Stimulated activated CD4-positive, alpha-beta T cell treated with anti-CD3 and anti-CD28 coated beads, TNF-alpha, amount 100 ng/mL, for 1 hour (primary cell): ENCODE data around the gene IL31RA.

Experiments used
- DNase-seq, 3 donors: peaks; one replicate each; pipeline ENCODE4 v3.0.0-alpha.2; 2020; ENCODE audit warnings: low read depth in 3 of 3, low spot score in 1 of 3

The IL31RA gene

GRCh38 chr5:55900776-55901175, 49.6 kb downstream of the IL31RA start:
- no peak for DNase-seq

GRCh38 chr5:55902696-55903095, 51.5 kb downstream of the IL31RA start:
- DNase-seq = no peak

DNA sequence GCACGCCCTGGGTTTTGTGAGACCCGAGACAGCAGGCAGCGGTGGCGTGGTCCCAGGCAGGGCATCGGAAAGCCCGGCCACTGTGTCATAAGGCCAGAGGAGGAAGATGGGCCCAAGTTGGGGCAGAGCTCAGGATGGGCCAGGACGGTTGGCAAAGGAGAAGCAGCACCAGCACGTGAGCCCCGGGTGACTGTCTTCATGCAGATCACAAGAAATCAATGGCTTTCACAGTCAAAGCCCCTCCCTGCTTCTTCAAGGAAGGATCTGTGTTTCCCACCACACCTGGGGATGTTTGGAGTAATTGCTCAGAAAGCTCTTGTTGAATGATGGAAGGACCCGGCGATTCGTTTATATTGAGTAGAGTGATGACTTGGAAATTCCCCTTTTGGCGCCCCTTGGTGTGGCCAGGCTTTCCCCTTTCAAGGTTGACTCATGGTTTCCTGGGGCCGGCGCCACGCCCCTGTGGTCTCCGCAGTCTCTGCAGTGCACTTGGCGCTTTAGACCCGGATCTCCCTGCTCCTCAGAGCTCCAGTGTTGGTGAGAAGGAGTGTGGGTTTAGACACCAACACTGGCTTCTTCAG, 52.1 kb downstream of the IL31RA start:
- DNase-seq = peak; percentile 10 to 28 (median 23)

GRCh38 chr5:55904152-55904551, 53.0 kb downstream of the IL31RA start:
- no peak for DNase-seq

- DNase-seq = no peak
These were observed 54.1 kb downstream of the IL31RA start for GRCh38 chr5:55905251-55905650.

- no peak for DNase-seq
These were observed 56.8 kb downstream of the IL31RA start for GRCh38 chr5:55907927-55908326.

DNA sequence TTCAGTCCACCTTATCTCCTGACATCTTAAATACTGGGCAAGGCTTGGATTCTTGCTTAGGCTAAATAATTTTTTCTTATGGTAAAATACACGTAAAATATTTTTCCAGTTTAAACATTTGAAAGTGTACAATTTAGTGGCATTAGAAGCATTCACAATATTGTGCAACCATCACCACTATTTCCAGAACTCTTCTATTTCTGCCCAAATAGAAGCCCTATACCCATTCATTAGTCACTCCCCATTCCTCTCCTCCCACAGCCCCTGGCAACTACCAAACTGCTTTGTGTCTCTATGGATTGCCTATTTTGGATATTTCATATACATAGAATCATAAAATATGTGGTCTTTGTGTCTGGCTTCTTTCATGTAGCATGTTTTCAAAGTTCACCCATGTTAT, 57.6 kb downstream of the IL31RA start:
- no peak for DNase-seq

DNA sequence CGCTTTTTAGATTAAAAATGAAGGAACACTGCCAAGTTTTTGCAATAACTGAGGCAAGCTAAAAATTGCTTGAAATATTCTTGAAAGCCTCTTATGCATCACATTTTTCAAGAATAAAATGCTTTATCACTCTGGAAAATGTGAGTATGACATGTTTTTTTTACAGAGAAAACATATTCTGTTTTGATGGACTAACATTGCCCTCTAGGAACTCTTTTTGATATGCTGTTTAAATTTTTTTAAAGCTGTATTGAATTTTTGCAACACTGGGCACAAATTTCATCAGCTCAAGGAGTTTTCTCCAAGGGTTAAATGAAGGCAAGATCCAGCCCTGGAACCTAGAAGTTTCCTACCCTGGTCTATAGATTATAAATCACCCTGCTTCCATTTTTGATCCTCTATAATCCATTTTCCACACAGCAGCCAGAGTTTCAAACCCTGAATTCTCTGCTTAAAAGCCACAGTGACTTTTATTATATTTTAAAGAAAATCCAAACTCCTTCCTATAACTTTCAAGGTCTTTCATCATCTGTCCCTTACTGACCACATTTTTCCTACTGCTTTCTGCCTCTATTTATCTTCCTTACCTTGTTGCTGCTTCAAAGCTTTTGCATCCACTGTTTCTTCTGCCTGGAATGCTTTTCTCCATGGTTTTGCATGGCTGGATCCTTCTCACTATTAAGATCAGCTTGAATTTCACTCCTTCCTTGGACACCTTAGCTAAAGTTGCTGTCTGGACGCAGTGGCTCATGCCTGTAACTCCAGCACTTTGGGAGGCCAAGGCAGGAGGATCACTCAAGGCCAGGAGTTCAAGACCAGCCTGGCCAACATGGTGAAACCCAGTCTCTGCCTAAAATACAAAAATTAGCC, 60.9 kb downstream of the IL31RA start:
- no peak for DNase-seq

GRCh38 chr5:55913466-55914413, 62.6 kb downstream of the IL31RA start:
- no peak for DNase-seq

DNA sequence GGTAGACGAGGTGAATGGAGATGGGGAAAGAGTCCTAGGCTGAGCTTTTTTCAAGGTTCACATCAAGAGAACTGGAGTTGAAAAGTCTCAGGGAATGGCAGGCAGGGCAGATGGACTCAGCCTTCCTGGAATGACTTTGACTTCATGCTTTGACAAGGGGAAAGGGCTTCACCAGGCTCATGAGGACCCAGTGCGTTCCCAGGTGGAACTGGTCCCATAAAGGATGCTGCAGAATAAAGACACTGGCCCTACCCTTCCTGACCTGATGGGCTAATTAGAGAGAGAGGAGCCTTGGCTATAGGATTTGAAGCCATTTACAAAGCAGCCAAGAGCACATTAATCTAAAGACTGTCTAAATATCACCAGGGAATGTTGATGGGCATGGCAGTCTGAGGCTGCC, 63.8 kb downstream of the IL31RA start:
- DNase-seq = no peak

- no peak for DNase-seq
These were observed 64.6 kb downstream of the IL31RA start for GRCh38 chr5:55915783-55916182.

GRCh38 chr5:55916986-55917385, 65.8 kb downstream of the IL31RA start:
- DNase-seq = no peak

DNA sequence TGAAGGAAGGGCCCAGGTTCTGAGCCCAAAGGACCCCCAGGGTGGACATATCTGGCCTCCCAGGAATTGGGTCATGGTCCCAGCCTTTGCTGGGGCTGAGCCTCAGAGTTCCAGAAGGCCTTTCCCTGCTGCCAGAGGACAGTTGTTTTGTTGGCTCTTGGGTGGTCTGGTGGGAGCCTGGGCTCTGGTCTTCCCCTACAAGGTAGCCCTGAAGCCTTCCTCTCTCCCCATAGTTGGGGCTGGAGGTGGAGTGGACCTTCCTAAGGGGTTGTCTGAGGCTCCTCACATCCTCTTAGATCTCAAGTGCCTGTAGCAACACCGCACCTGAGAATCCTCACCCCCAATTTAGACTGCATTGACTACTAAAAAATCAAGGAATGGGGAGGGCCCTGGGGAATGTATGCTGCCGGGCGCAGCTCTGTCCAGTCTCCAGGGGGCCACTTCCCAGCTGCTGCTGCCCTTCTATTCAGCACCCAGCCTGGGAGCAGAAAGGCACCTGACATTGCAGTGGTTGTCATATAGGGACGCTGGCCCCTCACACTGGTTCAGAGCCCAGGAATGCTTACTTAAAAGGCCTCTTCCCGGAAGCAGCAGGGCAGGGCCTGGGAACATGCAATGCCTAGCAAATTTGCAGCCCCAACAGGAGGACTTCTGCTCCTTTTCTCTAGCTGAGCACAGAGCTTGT, 66.4 kb downstream of the IL31RA start:
- no peak for DNase-seq

GRCh38 chr5:55918087-55919035, 67.2 kb downstream of the IL31RA start:
- DNase-seq = no peak

DNA sequence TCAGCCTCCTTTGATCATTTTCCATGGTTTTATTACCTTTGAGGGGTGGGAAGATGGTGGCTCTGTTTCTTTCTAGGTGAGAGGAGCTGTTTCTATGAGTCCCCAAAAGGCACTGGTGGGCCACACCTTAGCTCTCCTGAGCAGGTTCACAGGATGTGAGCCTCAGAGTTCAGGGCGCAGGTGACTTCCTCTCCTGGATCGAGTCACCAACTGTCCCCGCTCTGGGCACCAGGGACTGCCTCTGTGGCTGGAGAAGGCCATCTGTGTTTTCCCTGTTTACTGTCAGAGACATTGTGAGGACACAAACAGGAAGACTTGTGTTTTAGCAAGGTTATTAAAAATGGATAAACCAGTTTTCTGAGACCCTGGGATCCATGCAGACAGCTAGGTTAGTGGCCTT, 68.5 kb downstream of the IL31RA start:
- DNase-seq = no peak

DNA sequence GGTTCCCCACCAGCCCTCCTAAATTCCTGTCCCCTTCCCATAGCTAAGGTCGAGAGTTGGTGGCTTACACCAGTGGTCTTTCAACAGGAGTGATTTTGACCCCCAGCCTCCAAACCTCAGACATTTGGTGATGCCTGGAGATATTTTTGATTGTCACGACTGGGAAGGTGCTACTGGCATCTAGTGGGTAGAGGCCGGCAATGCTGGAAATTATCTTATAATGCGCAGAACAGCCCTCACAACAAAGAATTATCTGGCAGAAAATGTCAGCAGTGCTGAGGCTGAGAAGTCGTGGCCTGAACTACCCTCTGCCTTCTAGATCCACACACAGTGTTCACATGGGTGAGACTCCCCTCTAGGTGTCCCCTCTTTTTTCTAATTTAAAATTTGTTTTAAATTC, 69.6 kb downstream of the IL31RA start:
- no peak for DNase-seq

GRCh38 chr5:55921617-55922016, 70.5 kb downstream of the IL31RA start:
- no peak for DNase-seq

GRCh38 chr5:55923177-55923771, 72.1 kb downstream of the IL31RA start:
- no peak for DNase-seq

DNA sequence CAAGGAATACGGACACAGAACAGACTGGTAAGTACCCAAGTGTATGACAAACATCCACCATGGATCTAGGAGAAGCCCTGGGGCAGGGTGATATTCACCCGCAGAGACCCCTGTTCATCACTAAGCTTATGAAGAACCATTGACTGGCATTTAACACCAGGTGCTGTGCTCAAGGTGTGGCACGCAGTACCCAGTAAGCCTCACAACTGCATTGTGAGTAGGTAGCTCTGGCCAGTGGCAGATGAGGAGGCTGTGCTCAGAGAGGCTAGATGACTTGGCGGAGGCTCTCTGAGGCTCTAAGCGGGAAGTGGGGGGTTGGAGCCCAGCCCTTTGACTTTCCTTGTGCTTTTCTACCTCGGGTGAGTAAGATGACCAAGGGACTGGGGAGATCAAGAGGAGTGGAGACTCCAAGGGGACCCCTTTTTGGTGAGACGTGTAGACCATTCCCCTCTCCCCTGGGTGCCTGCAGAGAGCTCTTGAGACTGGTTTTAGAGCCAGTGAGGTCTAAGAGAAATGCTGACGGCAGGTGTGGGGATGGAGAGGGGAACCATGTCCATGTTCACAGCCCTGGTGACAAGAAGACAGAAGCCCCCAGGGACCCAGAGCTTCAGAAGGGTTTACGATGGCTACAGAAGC, 72.8 kb downstream of the IL31RA start:
- no peak for DNase-seq
